Hippocampal formation (tissue), 2 donors: ENCODE data around the gene COL18A1.

Experiments used
- DNase-seq, 2 donors: peaks; one replicate each; lab custom pipeline; 2025; lab: John Stamatoyannopoulos, UW

COL18A1 gene

GRCh38 chr21:45401916-45402900, 2.8 kb upstream of the COL18A1 start:
- DNase-seq, result no peak

DNA sequence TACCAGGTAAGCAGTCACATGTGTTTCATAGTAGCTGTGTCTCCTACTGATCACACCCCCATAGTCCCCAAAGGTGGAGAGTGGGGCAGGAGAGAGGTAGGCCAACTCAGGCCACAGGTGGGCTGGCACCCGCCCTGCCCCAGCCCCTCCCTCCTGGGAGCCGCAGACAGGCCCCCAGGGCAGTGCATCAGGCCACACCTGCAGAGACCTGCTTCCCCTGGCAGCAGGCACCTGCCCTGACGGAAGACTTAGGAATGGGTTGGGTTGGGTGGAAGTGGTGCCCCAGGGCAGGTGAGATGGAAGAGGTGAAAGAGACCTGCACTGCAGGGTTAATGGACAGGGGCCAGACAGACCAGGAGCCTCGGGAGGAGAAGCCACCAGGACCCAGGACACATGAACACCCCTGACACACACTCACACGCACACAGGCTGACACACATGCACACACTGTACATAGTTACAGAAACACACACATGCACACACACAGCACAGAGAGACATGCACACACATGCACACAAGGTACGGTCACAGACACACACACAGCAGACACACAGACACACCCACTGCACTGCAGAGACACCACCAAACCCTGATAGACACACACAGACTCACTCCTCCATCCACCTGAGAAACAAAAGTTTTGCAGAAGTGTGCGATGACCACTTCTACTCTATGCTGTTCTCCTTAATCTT, 1.7 kb upstream of the COL18A1 start:
- DNase-seq, result no peak

DNA sequence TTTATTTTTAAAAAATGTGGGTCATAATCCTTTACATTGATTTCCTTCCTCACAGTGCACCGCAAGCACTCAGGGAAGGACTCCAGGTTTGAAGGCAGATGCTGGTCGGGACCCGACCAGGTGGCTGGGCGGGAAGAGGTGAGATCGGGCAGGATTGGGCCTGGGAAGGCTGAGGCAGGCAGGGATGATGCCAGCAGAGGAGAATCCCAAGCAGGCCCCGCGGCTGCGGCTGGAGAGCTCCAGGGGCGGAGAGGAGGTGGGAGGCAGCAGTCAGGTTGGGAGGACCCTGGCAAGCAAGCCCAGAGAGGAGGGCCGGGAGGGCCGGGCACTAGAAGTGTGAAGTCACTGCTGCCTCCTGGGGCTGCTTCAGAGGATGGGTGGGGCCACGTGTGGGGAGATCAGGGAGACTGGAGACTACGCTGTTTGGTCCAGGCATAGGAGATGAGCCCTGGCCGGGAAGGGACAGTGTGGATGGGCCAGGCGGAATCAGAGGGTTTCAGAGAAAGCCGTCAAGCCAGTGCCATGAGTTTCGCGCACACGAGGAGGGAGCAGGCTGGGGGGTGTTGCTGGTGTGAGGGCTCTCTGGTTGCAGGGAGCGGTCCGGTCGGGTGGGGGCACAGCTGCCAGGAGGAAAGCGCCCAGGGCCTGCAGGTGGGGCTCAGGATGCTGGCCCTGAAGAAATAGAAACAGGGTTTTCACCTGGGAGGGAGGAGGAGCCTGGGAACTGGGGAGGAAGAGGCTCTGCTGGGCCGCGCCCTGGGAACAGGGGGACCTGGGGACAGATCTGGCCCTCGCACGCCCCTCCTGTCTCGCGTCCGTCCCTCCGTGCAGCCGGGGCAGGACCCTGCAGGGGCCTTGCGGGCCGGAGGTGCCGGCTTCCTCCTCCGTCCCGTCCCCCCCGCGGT, 888 bp upstream of the COL18A1 start:
- DNase-seq, result no peak

DNA sequence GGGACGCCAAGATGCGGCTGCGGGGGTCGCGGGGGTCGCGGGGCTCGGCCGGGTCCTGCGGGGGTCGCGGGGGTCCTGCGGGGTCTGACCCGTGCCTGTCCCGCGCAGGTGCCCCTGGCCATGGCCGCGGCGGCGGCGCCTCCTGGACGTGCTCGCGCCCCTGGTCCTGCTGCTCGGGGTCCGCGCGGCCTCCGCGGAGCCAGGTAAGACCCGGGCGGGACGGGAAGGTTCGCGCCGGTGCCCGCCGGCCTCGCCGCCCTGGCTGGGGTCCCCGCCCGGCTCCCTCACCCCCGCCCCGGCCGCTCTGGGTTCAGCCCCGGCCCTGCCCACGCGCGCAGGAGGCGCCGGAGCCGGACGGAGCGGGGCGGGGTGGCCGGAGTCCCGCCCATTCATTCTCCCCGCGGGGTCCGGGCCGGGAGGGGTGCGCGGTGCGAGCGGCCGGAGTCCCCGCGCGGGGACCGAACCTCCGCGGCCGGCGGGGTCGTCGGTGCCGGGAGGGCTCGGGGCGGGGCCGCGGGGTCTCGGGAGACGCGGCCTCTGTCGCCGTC, 380 bp downstream of the COL18A1 start:
- DNase-seq, result no peak

DNA sequence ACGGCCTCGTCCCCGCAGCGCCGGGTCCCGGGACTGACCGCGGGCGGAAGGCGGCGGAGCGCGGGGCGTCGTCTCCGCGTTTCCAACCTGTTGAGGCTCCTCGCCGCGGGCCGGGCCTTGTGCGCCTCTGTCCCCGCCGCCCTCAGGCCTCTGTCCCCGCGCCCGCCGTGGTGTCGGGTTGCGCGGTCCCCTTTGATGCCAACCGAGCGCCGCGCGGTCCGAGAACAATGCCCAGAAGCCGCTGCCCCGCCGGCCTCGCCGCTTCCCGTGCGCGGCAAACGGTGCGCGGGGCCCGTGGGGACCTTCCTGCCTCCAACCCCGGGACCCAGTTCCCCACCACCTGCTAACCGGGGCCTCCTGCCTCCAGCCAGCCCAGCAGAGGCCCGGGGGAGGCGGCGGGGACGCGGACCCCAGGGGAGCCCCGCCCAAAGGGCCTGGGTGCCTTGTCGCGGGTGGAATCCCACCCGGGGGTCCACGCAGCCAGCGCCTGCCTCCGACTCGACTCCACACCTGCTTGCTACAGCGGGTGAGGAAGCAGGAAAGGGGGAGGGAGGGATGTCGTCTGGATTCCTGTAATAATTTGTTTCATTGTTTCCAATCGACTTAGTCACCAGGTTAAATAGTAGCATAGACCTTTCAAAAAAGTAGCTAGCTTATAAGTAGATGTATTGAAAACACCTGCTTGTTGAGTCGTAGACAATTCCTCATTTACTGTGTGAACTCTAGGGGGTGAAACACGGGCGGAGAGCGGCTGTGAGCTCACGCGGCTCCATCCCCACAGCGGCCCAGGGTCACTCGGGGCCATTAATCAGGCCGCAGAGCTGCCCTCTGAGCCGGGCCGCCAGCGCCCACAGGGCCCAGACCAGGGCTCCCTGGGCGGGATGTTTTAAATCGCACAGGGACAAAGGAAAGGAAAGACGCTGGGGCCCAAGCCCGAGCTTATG, 1.1 kb downstream of the COL18A1 start:
- no peak for DNase-seq

DNA sequence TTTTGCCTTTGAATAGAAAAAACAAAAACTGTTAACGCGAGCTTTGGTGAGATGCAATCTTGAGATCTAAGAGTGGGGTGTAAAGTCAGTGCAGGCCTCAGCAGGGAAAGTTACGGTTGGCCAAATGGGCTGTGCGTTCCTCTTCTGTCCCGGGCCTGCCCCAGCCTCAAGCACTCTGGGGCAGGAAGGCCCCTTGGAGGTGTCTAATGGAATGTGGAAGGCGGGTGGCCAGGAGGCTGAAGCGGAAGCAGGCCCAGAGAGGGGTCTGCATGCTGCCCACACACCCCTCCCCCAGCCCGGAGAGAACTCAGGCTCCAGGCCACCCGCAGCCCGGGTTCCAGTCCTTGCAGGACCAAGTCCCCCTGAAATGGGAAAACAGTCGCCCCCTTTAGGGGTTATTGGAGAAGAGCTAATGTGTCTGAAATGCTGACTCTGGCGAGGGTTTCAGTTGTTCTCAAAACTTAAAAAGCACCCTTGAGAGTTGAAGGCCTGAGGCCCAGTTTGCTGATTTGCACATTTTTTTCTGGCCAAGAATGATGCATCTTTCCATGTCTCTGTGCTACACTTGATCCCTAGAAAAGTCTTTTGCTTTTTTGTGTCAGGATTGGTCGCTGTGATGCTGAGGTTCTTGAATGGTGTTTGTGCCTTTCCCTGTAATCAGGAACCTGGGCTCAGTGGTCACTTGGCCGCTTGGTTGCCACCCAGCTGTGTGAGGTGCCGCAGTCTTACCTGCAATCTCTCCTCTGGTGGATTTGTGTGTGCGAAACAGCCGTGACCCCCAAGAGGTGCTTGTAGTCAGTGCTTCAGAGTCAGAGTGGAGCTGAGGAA, 2.0 kb downstream of the COL18A1 start:
- no peak for DNase-seq

GRCh38 chr21:45407629-45408247, 2.8 kb downstream of the COL18A1 start:
- no peak for DNase-seq

DNA sequence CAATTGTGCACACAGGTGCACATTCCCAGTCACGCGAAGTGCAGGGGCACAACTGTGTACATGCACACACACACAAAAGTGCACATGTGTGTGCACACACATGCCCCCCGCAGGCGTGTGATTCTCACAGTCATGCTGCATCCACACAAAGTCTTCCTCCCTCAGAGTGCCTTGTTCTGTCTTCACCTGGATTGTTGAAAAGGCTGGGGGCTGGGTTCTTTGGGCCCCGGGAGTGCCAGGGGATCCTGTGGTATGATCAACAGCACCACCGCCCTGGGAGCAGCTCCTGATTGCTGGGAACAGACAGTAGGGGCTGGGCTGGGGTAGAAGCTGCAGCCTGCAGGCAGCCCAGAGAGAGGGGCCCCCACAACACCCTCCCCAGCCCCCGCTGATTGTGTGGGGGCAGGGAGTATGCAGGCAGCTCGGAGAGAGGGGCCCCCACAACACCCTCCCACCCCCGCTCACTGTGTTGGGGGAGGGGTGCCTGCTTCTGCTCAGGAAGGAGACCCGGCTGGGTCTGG, 3.4 kb downstream of the COL18A1 start:
- no peak for DNase-seq

- DNase-seq, result no peak
These were observed 3.9 kb downstream of the COL18A1 start for GRCh38 chr21:45408801-45409261.

GRCh38 chr21:45409466-45410150, 4.6 kb downstream of the COL18A1 start:
- DNase-seq, result no peak

- DNase-seq, result no peak
These were observed 5.3 kb downstream of the COL18A1 start for GRCh38 chr21:45410151-45410864.

DNA sequence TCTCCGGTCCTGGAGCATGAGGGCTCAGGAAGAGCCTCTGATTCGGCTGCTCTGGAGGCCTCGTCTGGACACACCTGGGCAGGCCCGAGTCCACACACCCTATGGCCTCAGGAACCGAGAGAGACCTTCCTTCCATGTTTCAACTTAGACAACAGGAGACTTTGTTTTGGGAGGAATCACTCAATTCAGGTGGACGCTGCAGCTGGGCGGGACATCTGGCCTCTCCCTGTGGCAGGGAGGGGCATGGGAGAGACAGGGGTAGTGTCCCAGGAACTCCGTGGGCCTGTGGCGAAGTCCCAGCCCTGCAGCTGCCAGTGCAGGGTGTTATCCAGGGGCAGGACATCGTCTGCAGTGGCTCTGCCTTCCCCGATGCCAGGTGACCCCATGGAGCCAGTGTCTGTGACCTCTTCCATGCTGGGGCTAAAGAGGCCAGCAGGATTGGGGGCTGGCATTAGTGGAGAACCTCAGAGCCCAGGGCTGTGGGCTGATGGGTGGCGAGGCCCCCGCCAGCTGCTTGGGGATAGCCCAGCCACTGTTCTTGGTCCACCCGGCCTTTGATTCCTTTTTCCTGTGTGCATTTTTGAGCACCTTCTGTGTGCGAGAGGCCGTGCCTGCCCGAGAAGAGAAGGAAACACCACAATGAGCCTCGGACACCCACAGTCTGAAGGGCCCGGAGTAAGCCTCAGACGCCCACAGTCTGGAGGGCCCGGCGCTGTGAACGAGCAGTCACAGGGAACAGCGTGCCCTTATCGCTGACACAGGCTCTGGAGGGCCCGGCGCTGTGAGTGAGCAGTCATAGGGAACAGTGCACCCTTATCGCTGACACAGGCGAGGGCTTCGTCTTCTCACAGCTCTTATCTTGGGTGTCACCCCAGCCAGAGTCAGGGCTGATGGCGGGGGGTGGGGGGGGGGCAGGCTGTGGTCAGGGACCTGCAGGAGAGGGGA, 6.2 kb downstream of the COL18A1 start:
- DNase-seq, result no peak

DNA sequence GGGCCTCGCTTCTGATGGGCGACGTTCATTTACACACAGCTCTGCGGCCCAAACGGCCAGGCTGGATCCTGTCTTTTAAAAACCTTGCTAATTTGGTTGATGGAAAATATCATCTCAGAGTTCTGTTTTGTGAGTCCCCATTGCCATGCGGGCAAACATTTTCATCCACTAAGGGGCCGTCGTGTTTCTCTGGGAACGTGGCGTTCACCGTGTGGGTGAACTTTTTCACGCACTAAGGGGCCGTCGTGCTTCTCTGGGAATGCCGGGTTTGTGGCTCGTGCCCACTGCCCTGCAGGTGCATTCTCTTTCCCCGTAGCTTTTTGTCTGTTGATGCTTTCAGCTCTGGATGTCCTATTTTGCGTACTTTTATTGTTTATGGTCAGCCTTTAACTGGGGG, 6.8 kb downstream of the COL18A1 start:
- DNase-seq, result no peak

DNA sequence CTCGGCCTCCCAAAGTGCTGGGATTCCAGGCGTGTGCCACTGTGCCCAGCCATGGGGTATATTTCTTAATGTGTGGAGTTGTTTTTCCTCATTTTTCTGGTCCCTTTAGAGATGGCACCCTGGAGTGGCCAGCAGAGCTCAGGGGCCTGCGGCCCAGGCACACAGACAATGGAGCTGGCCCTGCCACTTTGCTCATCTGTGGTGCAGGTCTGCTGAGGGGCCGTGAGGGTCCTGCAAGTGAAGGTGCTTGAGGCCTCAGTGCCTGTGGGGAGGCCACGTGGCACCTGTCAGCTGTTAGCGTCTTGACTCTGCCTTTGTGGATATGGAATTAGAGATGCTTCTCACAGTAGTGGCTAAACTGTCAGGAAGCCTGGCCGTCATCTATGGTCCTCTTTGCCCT, 7.5 kb downstream of the COL18A1 start:
- no peak for DNase-seq

DNA sequence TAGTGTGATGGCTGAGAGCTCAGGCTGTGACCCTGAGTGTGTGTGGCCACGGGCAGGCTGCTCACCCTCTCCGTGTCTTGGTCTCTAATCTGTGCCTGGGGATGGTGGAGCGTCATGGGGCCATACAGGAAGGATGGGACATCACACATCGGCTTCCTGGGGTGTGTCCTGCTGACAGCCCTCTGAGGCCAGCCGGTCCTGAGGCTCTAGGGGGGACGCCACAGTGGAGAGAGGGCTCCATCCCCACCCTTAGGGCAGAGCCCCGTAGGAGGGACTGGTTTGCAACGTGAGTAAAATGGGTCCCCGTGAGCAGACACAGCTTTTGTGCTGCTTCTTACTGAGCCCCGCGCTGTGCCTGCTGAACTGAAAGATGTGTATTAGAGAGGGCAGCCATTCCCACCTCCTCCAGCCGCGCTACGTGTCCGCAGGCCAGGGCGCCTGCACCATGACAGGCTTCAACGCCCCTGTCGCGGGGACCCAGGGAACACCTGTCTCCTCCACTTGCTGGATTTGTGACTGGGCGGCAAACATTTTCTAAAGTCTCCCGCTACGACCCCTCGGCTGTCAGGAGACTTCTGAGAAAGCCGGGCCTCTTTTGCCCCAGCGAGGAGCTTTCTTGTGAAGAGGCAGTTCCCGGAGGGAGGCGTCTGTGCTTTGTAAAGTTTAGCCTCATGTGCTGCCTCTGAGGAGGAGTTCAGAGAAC, 8.1 kb downstream of the COL18A1 start:
- no peak for DNase-seq

DNA sequence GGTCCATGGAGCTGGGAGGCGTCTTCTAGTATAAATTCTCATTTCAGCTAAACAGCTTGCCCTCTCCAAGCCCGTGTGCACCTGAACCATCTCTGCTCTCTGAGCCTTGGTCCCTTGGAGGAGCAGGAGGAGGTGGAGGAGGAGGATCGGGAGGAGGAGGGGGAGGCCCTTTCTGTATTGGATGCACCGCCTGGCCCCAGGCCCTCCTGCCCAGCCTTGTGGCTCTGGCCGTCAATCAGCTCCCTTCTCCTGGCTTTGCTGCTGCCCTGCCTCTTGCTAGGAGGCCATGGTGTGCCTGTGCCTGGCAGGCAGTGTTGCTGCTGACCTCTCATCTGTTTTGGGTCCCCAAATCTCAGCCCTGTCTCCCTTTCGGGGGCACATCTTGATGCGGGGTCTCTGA, 9.0 kb downstream of the COL18A1 start:
- DNase-seq, result no peak
